Activated naive CD8-positive, alpha-beta T cell treated with anti-CD3 and anti-CD28 coated beads for 36 hours (primary cell): ENCODE data around the gene ZNF506. TPM values are rescaled to one million over a fixed set of nuclear protein-coding genes. Genes with fewer than 3 reads are reported as not detected.

ENCODE experiments used
- DNase-seq: peaks from one replicate; pipeline ENCODE4 v3.0.0; 2021
- H3K27ac Mint-ChIP-seq: one replicate; pipeline ENCODE4 v1.8.0; 2022; ENCODE audit warnings: mild to moderate bottlenecking, moderate library complexity, mixed read lengths
- H3K27me3 Mint-ChIP-seq: one replicate; pipeline ENCODE4 v1.8.0; 2022; ENCODE audit warnings: mild to moderate bottlenecking, mixed read lengths
- H3K36me3 Mint-ChIP-seq: one replicate; pipeline ENCODE4 v1.8.0; 2021; ENCODE audit warnings: mild to moderate bottlenecking, mixed read lengths
- H3K4me1 Mint-ChIP-seq: one replicate; pipeline ENCODE4 v1.8.0; 2021; ENCODE audit warnings: mixed read lengths
- H3K4me3 Mint-ChIP-seq: one replicate; pipeline ENCODE4 v1.8.0; 2022; ENCODE audit warnings: mild to moderate bottlenecking, moderate library complexity, mixed read lengths
- H3K9me3 Mint-ChIP-seq: one replicate; pipeline ENCODE4 v1.8.0; 2022; ENCODE audit warnings: mixed read lengths
- total RNA-seq, 2 experiments: library from RNA; stranded (reverse); gene quantifications; one replicate each; pipeline ENCODE4 v1.2.3, GENCODE V29; 2021

ZNF506 gene
- total RNA-seq, 2 experiments from 2014 or later, result 28.4 to 31.5 TPM

GRCh38 chr19:19742773-19743172 is 78.8 kb downstream of the ZNF506 start:
- DNase-seq, result no peak
- Mint-ChIP-seq H3K27ac (no peak overlapping the region), H3K9me3 (no peaks in the 10 kb centered on the region), H3K27me3 (no peaks in the 10 kb centered on the region), H3K4me3 (no peak overlapping the region), H3K36me3 (no peaks in the 10 kb centered on the region), H3K4me1 (no peaks in the 10 kb centered on the region)

Other genes starting within 250 kb of the ZNF506 start
- gene PBX4, start 203.1 kb downstream of the ZNF506 start, total RNA-seq, result 1 to 10 TPM; 8.2 to 9.6 TPM
- gene LPAR2, start 193.5 kb downstream of the ZNF506 start, total RNA-seq, result 10 to 100 TPM; 23.7 to 28.4 TPM
- 10 to 100 TPM; 53.3 to 54.7 TPM for gene GMIP, start 178.1 kb downstream of the ZNF506 start, total RNA-seq
- 10 to 100 TPM; 72.6 to 76.4 TPM for gene ATP13A1, start 158.1 kb downstream of the ZNF506 start, total RNA-seq
- gene ZNF101, start 152.9 kb downstream of the ZNF506 start, total RNA-seq, result 10 to 100 TPM; 71.8 to 73.2 TPM
- 1 to 10 TPM; 7.8 to 7.9 TPM for gene ZNF14, start 88.6 kb downstream of the ZNF506 start, total RNA-seq
- 10 to 100 TPM; 13.8 to 16.6 TPM for gene ZNF253, start 44.1 kb upstream of the ZNF506 start, total RNA-seq
- 10 to 100 TPM; 15.9 to 17.3 TPM for gene ZNF93, start 79.2 kb upstream of the ZNF506 start, total RNA-seq
- 10 to 100 TPM; 12.2 to 13.9 TPM for gene ZNF682, start 217.8 kb upstream of the ZNF506 start, total RNA-seq